Panc1 (cell line): ENCODE measurements around the gene RPL35A. TPM values are rescaled to one million over a fixed set of nuclear protein-coding genes. Genes with fewer than 3 reads are reported as not detected.
"Not testable (repeated sequence)": the region's sequence is repeated elsewhere in the genome, so short reads cannot be mapped to it uniquely, and the experiment has no call there.

Experiments
- ATAC-seq: fragments of 200-7000 bp; cut with Tn5 transposase; 2 replicates; pipeline ENCODE4 v1.9.1; 2020; ENCODE audit warnings: mild to moderate bottlenecking, moderate library complexity
- BruUV-seq: library from RNA; stranded (reverse); fragments of 400-500 nt; replicated peaks from 2 replicates; lab custom pipeline; 2021; lab: Mats Ljungman, UMichigan
- CTCF ChIA-PET: fragments of 300-600 bp; sonication (Branson Sonifier 250); formaldehyde crosslinking; loops from one replicate; lab custom pipeline; 2022; ENCODE audit warnings: antibody characterized with exemption; lab: Charles Lee
- POLR2A ChIA-PET: fragments of 300-600 bp; sonication (Branson Sonifier 250); formaldehyde crosslinking; loops from one replicate; lab custom pipeline; 2022; ENCODE audit warnings: antibody characterized with exemption; lab: Charles Lee
- DNase-seq: peaks from one replicate; pipeline ENCODE4 v3.0.0-alpha.2; 2010; ENCODE audit warnings: low read depth, low spot score
- H3K27ac ChIP-seq: 2 replicates; pipeline ENCODE4 v1.5.1; 2011; ENCODE audit warnings: mild to moderate bottlenecking, low read length, inconsistent platforms
- H3K27me3 ChIP-seq: fragments of 200-500 bp; sonication (Bioruptor generic); 2 replicates; pipeline ENCODE4 v1.6.0; 2014; ENCODE audit warnings: low read length, inconsistent platforms; ENCODE audit not compliant: control insufficient read depth, insufficient read depth
- H3K36me3 ChIP-seq: fragments of 200-500 bp; sonication (Bioruptor generic); 2 replicates; pipeline ENCODE4 v1.5.1; 2014; ENCODE audit warnings: inconsistent platforms, mild to moderate bottlenecking, low read length, moderate library complexity; ENCODE audit not compliant: control insufficient read depth, insufficient read depth
- H3K4me1 ChIP-seq: 2 replicates; pipeline ENCODE4 v1.5.1; 2011; ENCODE audit warnings: inconsistent platforms, mild to moderate bottlenecking, low read length, moderate library complexity; ENCODE audit not compliant: control insufficient read depth, insufficient read depth
- H3K4me3 ChIP-seq, 2 experiments: 2 replicates each; pipeline ENCODE4 v1.5.1; 2011 to 2012; ENCODE audit warnings: low read depth in 2 of 2, low read length in 2 of 2, mild to moderate bottlenecking in 2 of 2, inconsistent platforms in 1 of 2, moderate library complexity in 1 of 2
- H3K9me3 ChIP-seq: fragments of 200-500 bp; sonication (Bioruptor generic); 2 replicates; pipeline ENCODE4 v1.5.1; 2014; ENCODE audit warnings: low read depth, mild to moderate bottlenecking, inconsistent platforms, low read length, moderate library complexity; ENCODE audit not compliant: control insufficient read depth, insufficient read depth
- CTCF ChIP-seq: fragments of 450-650 bp; IDR thresholded peaks from 2 replicates; pipeline ENCODE4 v1.5.1; 2017; ENCODE audit warnings: mild to moderate bottlenecking
- POLR2AphosphoS5 ChIP-seq: IDR thresholded peaks from 2 replicates; pipeline ENCODE4 v1.6.1; 2012; ENCODE audit warnings: mild to moderate bottlenecking, low read depth, low read length, moderate library complexity
- REST ChIP-seq, 2 experiments: IDR thresholded peaks; 2 replicates each; pipeline ENCODE4 v1.6.1; 2011 to 2012; ENCODE audit warnings: low read depth in 2 of 2, control low read depth in 1 of 2, low read length in 1 of 2, mild to moderate bottlenecking in 1 of 2, moderate library complexity in 1 of 2; ENCODE audit not compliant: insufficient read depth in 1 of 2
- SIN3A ChIP-seq: IDR thresholded peaks from 2 replicates; pipeline ENCODE4 v1.6.1; 2012; ENCODE audit warnings: low read depth, mild to moderate bottlenecking, low read length, moderate library complexity, borderline replicate concordance; ENCODE audit not compliant: insufficient read depth
- TCF7L2 ChIP-seq: IDR thresholded peaks from 2 replicates; pipeline ENCODE4 v1.6.1; 2011; ENCODE audit warnings: mild to moderate bottlenecking, low read depth, low read length, inconsistent platforms
- in situ Hi-C: cut with HindIII; loops from 2 replicates; pipeline ENCODE4 v1.10.0; 2016; ENCODE audit warnings: low sequenced_read_pairs, low pct_unique_long_range_greater_than_20kb
- intact Hi-C: fragments of 100-400 bp; cut with micrococcal nuclease; formaldehyde crosslinking; loops from one replicate; pipeline ENCODE4 v1.10.0; 2022; ENCODE audit not compliant: unreplicated experiment
- total RNA-seq: library from RNA; stranded (reverse); gene quantifications from one replicate; pipeline ENCODE4 v1.2.1, GENCODE V29; 2021; ENCODE audit not compliant: unreplicated experiment

RPL35A gene
- total RNA-seq, 1 experiment from 2014 or later: 1,025 TPM

- Histone ChIP-seq H3K4me3 (peak overlapping the region in 1 of 2 experiments; percentile 19; a peak in 2 of 4 replicates), H3K27me3 (no peaks in the 10 kb centered on the region), H3K27ac (no peak overlapping the region), H3K36me3 (no peaks in the 10 kb centered on the region), H3K9me3 (no peaks in the 10 kb centered on the region), H3K4me1 (no peaks in the 10 kb centered on the region)
- no TSS peak for BruUV-seq
- ChIA-PET CTCF (interaction anchor here (1.1 kb wide), 1 partner anchor 25 kb away, joined by 7 read pairs; no protein-coding TSS in a partner anchor), POLR2A (interaction anchor here (0.7 kb wide), 1 partner anchor 29 kb away, joined by 3 read pairs; no protein-coding TSS in a partner anchor)
- TF ChIP-seq TCF7L2 (no peak), SIN3A (no peak), REST (IDR thresholded peaks at IDR 0.05; ENCODE audit: insufficient read depth in 1 of 2, low read depth in 2 of 2, low read length in 1 of 2) (no peak), CTCF (no peak), POLR2AphosphoS5 (no peak)
- ATAC-seq (peak; percentile 79), DNase-seq (no peak)
- in situ Hi-C loops: no loop called here
- intact Hi-C loops: no loop called here
Observed at GRCh38 chr3:197912741-197913476, 37.1 kb upstream of the RPL35A start.

- Histone ChIP-seq H3K4me3 (no peak overlapping the region), H3K9me3 (no peaks in the 10 kb centered on the region), H3K4me1 (no peaks in the 10 kb centered on the region), H3K36me3 (no peaks in the 10 kb centered on the region), H3K27ac (no peak overlapping the region), H3K27me3 (no peaks in the 10 kb centered on the region)
- ATAC-seq (no peak), DNase-seq (no peak)
- TF ChIP-seq SIN3A (no peak), REST (IDR thresholded peaks at IDR 0.05; ENCODE audit: insufficient read depth in 1 of 2, low read depth in 2 of 2, low read length in 1 of 2) (no peak), CTCF (no peak), TCF7L2 (no peak)
- ChIA-PET POLR2A (no interaction called here), CTCF (no interaction called here)
- BruUV-seq: no TSS peak
- intact Hi-C loops (no loop called here), in situ Hi-C loops (no loop called here)
Observed at GRCh38 chr3:197913641-197914380, 36.2 kb upstream of the RPL35A start.

- intact Hi-C loops, ATAC-seq, H3K27ac ChIP-seq, H3K9me3 ChIP-seq, H3K4me3 ChIP-seq, DNase-seq, H3K4me1 ChIP-seq, in situ Hi-C loops, H3K27me3 ChIP-seq, CTCF ChIA-PET, BruUV-seq, H3K36me3 ChIP-seq, POLR2A ChIA-PET: not testable (repeated sequence)
Observed at GRCh38 chr3:197921429-197922275, 28.3 kb upstream of the RPL35A start.
